ENCODE data around the gene RBFOX2. TPM values are rescaled to one million over a fixed set of nuclear protein-coding genes. Genes with fewer than 3 reads are reported as not detected.

The RBFOX2 gene
- total and polyA plus RNA-seq, 2 of the 13 experiments (the other 11 are each of a cell fraction or from before 2014, with no cell fraction given): 37.3 to 40.4 TPM

DNA sequence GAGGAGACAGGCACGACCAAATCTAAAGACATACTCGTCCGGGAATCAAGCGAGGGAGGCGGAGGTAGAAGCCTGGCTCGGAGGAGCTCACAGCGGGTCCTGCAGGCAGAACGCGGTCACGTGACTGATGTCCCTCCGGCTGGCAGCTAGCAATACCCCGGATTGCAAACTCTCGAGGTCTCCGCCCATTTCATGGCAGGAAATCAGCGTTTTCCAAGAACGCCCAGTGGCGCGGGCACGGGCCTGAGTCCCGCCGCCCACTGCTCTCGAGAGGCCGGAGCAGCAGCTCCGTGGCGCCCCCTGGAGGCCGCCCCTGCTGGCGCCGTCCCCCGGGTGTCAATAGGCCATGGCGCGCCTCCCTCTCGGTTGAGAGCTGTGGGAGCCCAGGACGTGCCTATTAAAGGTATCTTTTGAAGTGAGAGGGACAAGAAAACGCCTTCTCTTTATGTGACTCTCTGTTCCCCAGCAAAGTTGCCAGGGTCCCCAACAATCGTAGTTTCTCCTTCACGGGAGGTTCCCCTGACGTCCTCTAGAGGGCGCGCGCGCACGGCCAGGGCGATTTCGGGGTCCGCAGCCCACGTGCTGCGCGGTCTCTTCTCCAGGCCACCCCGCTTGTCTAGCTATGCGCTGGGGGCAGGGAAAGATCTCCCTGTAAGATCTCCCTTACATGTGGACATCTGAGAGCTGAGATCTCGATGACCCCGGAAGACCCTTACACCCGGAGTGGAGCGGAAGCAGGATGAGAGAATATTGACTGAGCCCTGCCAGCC is 37.3 kb upstream of the RBFOX2 start (continued):
- no peak for TF ChIP-seq RERE (CRISPR knock-in tag; IDR thresholded peaks at IDR 0.05; ENCODE audit: low read depth)
- TF ChIP-seq, protein P1, sequence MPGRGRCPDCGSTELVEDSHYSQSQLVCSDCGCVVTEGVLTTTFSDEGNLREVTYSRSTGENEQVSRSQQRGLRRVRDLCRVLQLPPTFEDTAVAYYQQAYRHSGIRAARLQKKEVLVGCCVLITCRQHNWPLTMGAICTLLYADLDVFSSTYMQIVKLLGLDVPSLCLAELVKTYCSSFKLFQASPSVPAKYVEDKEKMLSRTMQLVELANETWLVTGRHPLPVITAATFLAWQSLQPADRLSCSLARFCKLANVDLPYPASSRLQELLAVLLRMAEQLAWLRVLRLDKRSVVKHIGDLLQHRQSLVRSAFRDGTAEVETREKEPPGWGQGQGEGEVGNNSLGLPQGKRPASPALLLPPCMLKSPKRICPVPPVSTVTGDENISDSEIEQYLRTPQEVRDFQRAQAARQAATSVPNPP (CRISPR knock-in tag; IDR thresholded peaks at IDR 0.05): no peak
- 0 out of 2 replicates have a peak, but pooled peaks have one; percentile 14 for TF ChIP-seq ETV6 (CRISPR knock-in tag; conservative IDR thresholded peaks at IDR 0.05)
- peak; percentile 73; the same call in 1 of the 2 replicates for TF ChIP-seq ARNT2 (CRISPR knock-in tag; IDR thresholded peaks at IDR 0.05; ENCODE audit: low read depth)
- peak; percentile 23; the same call in 1 of the 2 replicates for TF ChIP-seq GMEB1 (CRISPR knock-in tag; IDR thresholded peaks at IDR 0.05; ENCODE audit: borderline replicate concordance)
- peak; percentile 58; the same call in 1 of the 2 replicates for TF ChIP-seq TARDBP (CRISPR knock-in tag; IDR thresholded peaks at IDR 0.05)
- 0 out of 2 replicates have a peak, but pooled peaks have one; percentile 15 for TF ChIP-seq ARNTL (CRISPR knock-in tag; IDR thresholded peaks at IDR 0.05)
- TF ChIP-seq POLR2A (IDR thresholded peaks at IDR 0.05; ENCODE audit: insufficient read depth in 1 of 2, low read depth in 2 of 2, low read length in 2 of 2): peak; percentile 54 to 68
- TF ChIP-seq RELA (CRISPR knock-in tag; IDR thresholded peaks at IDR 0.05): no peak
- 0 out of 2 replicates have a peak, but pooled peaks have one; percentile 14 for TF ChIP-seq DR1 (CRISPR knock-in tag; IDR thresholded peaks at IDR 0.05)
- TF ChIP-seq, protein P2, sequence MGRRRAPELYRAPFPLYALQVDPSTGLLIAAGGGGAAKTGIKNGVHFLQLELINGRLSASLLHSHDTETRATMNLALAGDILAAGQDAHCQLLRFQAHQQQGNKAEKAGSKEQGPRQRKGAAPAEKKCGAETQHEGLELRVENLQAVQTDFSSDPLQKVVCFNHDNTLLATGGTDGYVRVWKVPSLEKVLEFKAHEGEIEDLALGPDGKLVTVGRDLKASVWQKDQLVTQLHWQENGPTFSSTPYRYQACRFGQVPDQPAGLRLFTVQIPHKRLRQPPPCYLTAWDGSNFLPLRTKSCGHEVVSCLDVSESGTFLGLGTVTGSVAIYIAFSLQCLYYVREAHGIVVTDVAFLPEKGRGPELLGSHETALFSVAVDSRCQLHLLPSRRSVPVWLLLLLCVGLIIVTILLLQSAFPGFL (CRISPR knock-in tag; IDR thresholded peaks at IDR 0.05): no peak
- TF ChIP-seq SP1 (IDR thresholded peaks at IDR 0.05): no peak
- peak; percentile 23; the same call in 1 of the 2 replicates for TF ChIP-seq SP1 (CRISPR knock-in tag; IDR thresholded peaks at IDR 0.05)
- 0 out of 2 replicates have a peak, but pooled peaks have one; percentile 50 for TF ChIP-seq ZNF510 (CRISPR knock-in tag; IDR thresholded peaks at IDR 0.05; ENCODE audit: low read depth)
- TF ChIP-seq ZNF605 (CRISPR knock-in tag; IDR thresholded peaks at IDR 0.05): no peak; the same call in 1 of the 2 replicates
- peak; percentile 76 for TF ChIP-seq ZMYM4 (CRISPR knock-in tag; IDR thresholded peaks at IDR 0.05)
- TF ChIP-seq POGK (CRISPR knock-in tag; conservative IDR thresholded peaks at IDR 0.05): peak; percentile 69
